CD4-positive, alpha-beta T cell (primary cell): ENCODE data around the gene DCP2. TPM values are rescaled to one million over a fixed set of nuclear protein-coding genes. Genes with fewer than 3 reads are reported as not detected.

Experiments
- ATAC-seq: fragments of 200-7000 bp; cut with Tn5 transposase; one replicate; pipeline ENCODE4 v1.10.0; 2022; ENCODE audit warnings: mild to moderate bottlenecking; ENCODE audit not compliant: poor library complexity
- CTCF ChIA-PET: fragments of 350-600 bp; sonication (Branson Sonifier 250); formaldehyde crosslinking; loops from one replicate; lab custom pipeline; 2021; ENCODE audit warnings: antibody characterized with exemption, inconsistent platforms; lab: Charles Lee
- POLR2A ChIA-PET: fragments of 350-600 bp; sonication (Branson Sonifier 250); formaldehyde crosslinking; loops from one replicate; lab custom pipeline; 2021; ENCODE audit warnings: antibody characterized with exemption, inconsistent platforms; lab: Charles Lee
- DNase-seq, 14 experiments: peaks; one replicate each; pipeline ENCODE4 v3.0.0-alpha.2; 2013 to 2020; ENCODE audit warnings: mixed read lengths in 2 of 14
- H3K27ac ChIP-seq, 2 donors: one replicate each; pipeline versions ENCODE4 v1.5.1 to v1.7.0; 2013; ENCODE audit warnings: low read length in 2 of 2, low read depth in 1 of 2, mild to moderate bottlenecking in 1 of 2
- H3K27me3 ChIP-seq, 2 experiments: 1 replicate in 1 of 2; 2 replicates in 1 of 2; pipeline versions ENCODE4 v1.6.1 to v1.7.0; 2013; ENCODE audit warnings: low read length in 2 of 2, control low read depth in 1 of 2, mild to moderate bottlenecking in 1 of 2, moderate library complexity in 1 of 2; ENCODE audit not compliant: insufficient read depth in 2 of 2, control insufficient read depth in 1 of 2
- H3K36me3 ChIP-seq: one replicate; pipeline ENCODE4 v1.6.1; 2013; ENCODE audit warnings: low read length, control low read depth; ENCODE audit not compliant: insufficient read depth
- H3K4me1 ChIP-seq: one replicate; pipeline ENCODE4 v1.6.1; 2013; ENCODE audit warnings: low read length, control low read depth; ENCODE audit not compliant: insufficient read depth
- H3K4me3 ChIP-seq: one replicate; pipeline ENCODE4 v1.5.1; 2013; ENCODE audit warnings: mild to moderate bottlenecking, low read length, moderate library complexity
- H3K9me3 ChIP-seq, 2 experiments: 1 replicate in 1 of 2; 2 replicates in 1 of 2; pipeline versions ENCODE4 v1.6.1 to v1.7.0; 2013; ENCODE audit warnings: low read length in 2 of 2, mild to moderate bottlenecking in 2 of 2, control low read depth in 1 of 2, moderate library complexity in 1 of 2; ENCODE audit not compliant: control insufficient read depth in 1 of 2, insufficient read depth in 1 of 2
- H3K27ac Mint-ChIP-seq: one replicate; pipeline ENCODE4 v1.8.0; 2020; ENCODE audit warnings: mixed read lengths
- H3K27me3 Mint-ChIP-seq: one replicate; pipeline ENCODE4 v1.8.0; 2021; ENCODE audit warnings: mixed read lengths
- H3K36me3 Mint-ChIP-seq: one replicate; pipeline ENCODE4 v1.8.0; 2021; ENCODE audit warnings: low read depth, mixed read lengths
- H3K4me1 Mint-ChIP-seq: one replicate; pipeline ENCODE4 v1.8.0; 2021; ENCODE audit warnings: low read depth, mixed read lengths
- H3K4me3 Mint-ChIP-seq: one replicate; pipeline ENCODE4 v1.8.0; 2020; ENCODE audit warnings: mild to moderate bottlenecking, mixed read lengths
- H3K9me3 Mint-ChIP-seq: one replicate; pipeline ENCODE4 v1.8.0; 2020; ENCODE audit warnings: mixed read lengths
- CTCF ChIP-seq: fragments of 200-600 bp; IDR thresholded peaks from one replicate; pipeline ENCODE4 v1.8.0; 2022; ENCODE audit warnings: antibody characterized with exemption, mild to moderate bottlenecking
- intact Hi-C, 2 experiments: fragments of 100-400 bp; cut with DNase I in 1 of 2; cut with micrococcal nuclease in 1 of 2; formaldehyde crosslinking; loops; one replicate each; pipeline versions ENCODE4 v1.15.1 to v1.9.0; 2023 to 2025; cut with DNase I, micrococcal nuclease
- total RNA-seq, 174 experiments: library from RNA in 2 of 174; stranded (reverse) in 2 of 174; gene quantifications; one replicate each; pipeline ENCODE4 v1.2.3 and lab custom pipeline; 2021 to 2026

Gene DCP2
- total RNA-seq, 2 experiments from 2014 or later, result 86.3 to 87.1 TPM

- Histone ChIP-seq H3K27me3 (no peaks in the 10 kb centered on the region), H3K27ac (no peak overlapping the region), H3K4me1 (no peaks in the 10 kb centered on the region), H3K9me3 (no peaks in the 10 kb centered on the region), H3K4me3 (no peak overlapping the region), H3K36me3 (no peaks in the 10 kb centered on the region)
- no peak for TF ChIP-seq CTCF
- no peak for ATAC-seq
- no peaks in the 10 kb centered on the region for H3K4me1 Mint-ChIP-seq
- no peak for DNase-seq
- no peaks in the 10 kb centered on the region for H3K27me3 Mint-ChIP-seq
- ChIA-PET CTCF (no interaction called here), POLR2A (no interaction called here)
- no peak overlapping the region for H3K27ac Mint-ChIP-seq
- H3K9me3 Mint-ChIP-seq, result no peaks in the 10 kb centered on the region
- intact Hi-C loops, result no loop called here
- no peaks in the 10 kb centered on the region for H3K36me3 Mint-ChIP-seq
- no peak overlapping the region for H3K4me3 Mint-ChIP-seq
Observed at GRCh38 chr5:112956606-112957005, 20.0 kb upstream of the DCP2 start.

- no peaks in the 10 kb centered on the region for H3K9me3 Mint-ChIP-seq
Observed at GRCh38 chr5:112957036-112957808, 19.4 kb upstream of the DCP2 start.

More at GRCh38 chr5:112957036-112957808, 19.4 kb upstream of the DCP2 start:
- Histone ChIP-seq H3K27ac (no peak overlapping the region), H3K4me3 (no peak overlapping the region), H3K36me3 (no peaks in the 10 kb centered on the region), H3K4me1 (no peaks in the 10 kb centered on the region), H3K9me3 (no peaks in the 10 kb centered on the region), H3K27me3 (no peaks in the 10 kb centered on the region)
- intact Hi-C loops, result no loop called here
- no peak for DNase-seq
- no peaks in the 10 kb centered on the region for H3K36me3 Mint-ChIP-seq
- POLR2A ChIA-PET, result no interaction called here
- H3K4me1 Mint-ChIP-seq, result no peaks in the 10 kb centered on the region
- CTCF ChIA-PET, result interaction anchor here (0.7 kb wide), 1 partner anchor 489 kb away, joined by 3 read pairs; no protein-coding TSS in a partner anchor
- no peak for ATAC-seq
- no peak for TF ChIP-seq CTCF
- no peaks in the 10 kb centered on the region for H3K27me3 Mint-ChIP-seq
- H3K27ac Mint-ChIP-seq, result no peak overlapping the region
- H3K4me3 Mint-ChIP-seq, result no peak overlapping the region
